Kidney (tissue), 14 donors: ENCODE results near the gene RNF13. TPM values are rescaled to one million over a fixed set of nuclear protein-coding genes. Genes with fewer than 3 reads are reported as not detected.

Source experiments
- DNase-seq, 5 donors: peaks; one replicate each; pipeline ENCODE4 v3.0.0-alpha.2; 2013 to 2020
- FAIRE-seq: peaks from 2 replicates; lab custom pipeline; 2012; peaks lifted over from hg19 to GRCh38; lab: Jason Lieb, UNC
- H3K27ac ChIP-seq, 2 donors: one replicate each; pipeline ENCODE4 v1.7.0; 2013; ENCODE audit warnings: low read depth in 2 of 2, low read length in 2 of 2, inconsistent platforms in 1 of 2
- H3K27me3 ChIP-seq: one replicate; pipeline ENCODE4 v1.7.1; 2013; ENCODE audit warnings: low read length, inconsistent platforms; ENCODE audit not compliant: control insufficient read depth, insufficient read depth
- H3K36me3 ChIP-seq, 3 donors: one replicate each; pipeline versions ENCODE4 v1.7.0 to v1.7.1; 2013; ENCODE audit warnings: low read length in 3 of 3, control low read depth in 1 of 3, inconsistent platforms in 1 of 3; ENCODE audit not compliant: insufficient read depth in 3 of 3, control insufficient read depth in 2 of 3
- H3K4me1 ChIP-seq, 3 donors: one replicate each; pipeline versions ENCODE4 v1.7.0 to v1.7.1; 2013; ENCODE audit warnings: low read length in 3 of 3, inconsistent platforms in 1 of 3, low read depth in 1 of 3; ENCODE audit not compliant: control insufficient read depth in 2 of 3, insufficient read depth in 2 of 3
- H3K4me3 ChIP-seq, 3 donors: one replicate each; pipeline versions ENCODE4 v1.7.0 to v1.8.1; 2013; ENCODE audit warnings: low read length in 3 of 3, control low read depth in 1 of 3, inconsistent platforms in 1 of 3
- H3K9ac ChIP-seq, 3 donors: one replicate each; pipeline versions ENCODE4 v1.7.0 to v1.7.1; 2013; ENCODE audit warnings: low read length in 3 of 3, control low read depth in 1 of 3, inconsistent platforms in 1 of 3
- H3K9me3 ChIP-seq, 3 donors: one replicate each; pipeline versions ENCODE4 v1.7.0 to v1.7.1; 2013; ENCODE audit warnings: low read length in 3 of 3, control low read depth in 1 of 3, inconsistent platforms in 1 of 3; ENCODE audit not compliant: control insufficient read depth in 2 of 3, insufficient read depth in 1 of 3
- intact Hi-C: fragments of 100-400 bp; cut with DNase I; formaldehyde crosslinking; loops from one replicate; pipeline ENCODE4 v1.11.1; 2022
- polyA plus RNA-seq: library from polyadenylated mRNA; stranded (reverse); fragments of 350-450 nt; fragmentation: Illumina TruSeq; extraction: RNeasy Lipid Tissue Mini Kit (QIAGEN cat#74804); gene quantifications from one replicate; pipeline ENCODE4 v1.2.3, GENCODE V29; 2014; ENCODE audit warnings: low read depth, low replicate concordance; ENCODE audit not compliant: insufficient read depth
- total RNA-seq: library from RNA; stranded (reverse); fragmentation: NEBNext Ultra II Directional; extraction: Animal tissue kit (Norgen Biotek cat#: 25700); gene quantifications from one replicate; pipeline ENCODE4 v1.2.1, GENCODE V29; 2021
- TF ChIP-seq, protein P1 (sequence below): IDR thresholded peaks from 3 replicates; pipeline ENCODE4 v1.5.1; 2012; ENCODE audit warnings: mild to moderate bottlenecking, moderate library complexity, borderline replicate concordance; ENCODE audit not compliant: insufficient read depth; ENCODE audit errors: extremely low read depth
- donor health status: control.
- donor health status: control.
- donor health status: control.
- donor health status: control.
- donor health status: control.
- donor health status: DM: yes; HTN: yes; CAD: no.
- donor health status: Normal renal cell carcinoma (clear cell type).

The RNF13 gene
- total and polyA plus RNA-seq, 2 donors from 2014 or later = 54.1 to 87.1 TPM

DNA sequence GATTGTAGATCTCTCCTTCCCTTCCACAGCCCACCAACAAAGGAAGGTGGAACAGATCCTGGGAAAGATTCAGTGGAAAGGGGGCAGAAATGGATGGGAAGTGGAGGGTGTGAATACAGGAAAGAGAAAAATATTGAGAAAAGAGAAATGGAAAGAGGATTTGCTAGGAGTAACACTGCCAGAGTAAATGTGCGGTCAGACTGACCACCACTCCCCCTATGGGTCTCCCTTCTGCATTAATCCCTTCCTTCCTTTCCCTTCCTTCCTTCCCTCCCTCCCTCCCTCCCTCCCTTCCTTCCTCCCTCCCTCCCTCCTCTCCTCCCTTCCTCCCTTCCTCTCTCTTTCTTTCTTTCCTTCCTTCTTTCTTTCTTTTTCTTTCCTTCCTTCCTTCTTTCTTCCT, 48.7 kb upstream of the RNF13 start:
- H3K9me3 ChIP-seq = no peaks in the 10 kb centered on the region
- no peak for DNase-seq
- H3K27me3 ChIP-seq = peaks cover 4% of the 10 kb centered on the region
- intact Hi-C loops = no loop called here
- H3K9ac ChIP-seq = no peak overlapping the region
- no peaks in the 10 kb centered on the region for H3K4me1 ChIP-seq
- TF ChIP-seq, protein P1, sequence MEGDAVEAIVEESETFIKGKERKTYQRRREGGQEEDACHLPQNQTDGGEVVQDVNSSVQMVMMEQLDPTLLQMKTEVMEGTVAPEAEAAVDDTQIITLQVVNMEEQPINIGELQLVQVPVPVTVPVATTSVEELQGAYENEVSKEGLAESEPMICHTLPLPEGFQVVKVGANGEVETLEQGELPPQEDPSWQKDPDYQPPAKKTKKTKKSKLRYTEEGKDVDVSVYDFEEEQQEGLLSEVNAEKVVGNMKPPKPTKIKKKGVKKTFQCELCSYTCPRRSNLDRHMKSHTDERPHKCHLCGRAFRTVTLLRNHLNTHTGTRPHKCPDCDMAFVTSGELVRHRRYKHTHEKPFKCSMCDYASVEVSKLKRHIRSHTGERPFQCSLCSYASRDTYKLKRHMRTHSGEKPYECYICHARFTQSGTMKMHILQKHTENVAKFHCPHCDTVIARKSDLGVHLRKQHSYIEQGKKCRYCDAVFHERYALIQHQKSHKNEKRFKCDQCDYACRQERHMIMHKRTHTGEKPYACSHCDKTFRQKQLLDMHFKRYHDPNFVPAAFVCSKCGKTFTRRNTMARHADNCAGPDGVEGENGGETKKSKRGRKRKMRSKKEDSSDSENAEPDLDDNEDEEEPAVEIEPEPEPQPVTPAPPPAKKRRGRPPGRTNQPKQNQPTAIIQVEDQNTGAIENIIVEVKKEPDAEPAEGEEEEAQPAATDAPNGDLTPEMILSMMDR = no peak
- FAIRE-seq = no peak
- H3K27ac ChIP-seq = no peak overlapping the region
- H3K36me3 ChIP-seq = no peaks in the 10 kb centered on the region
- H3K4me3 ChIP-seq = no peak overlapping the region

DNA sequence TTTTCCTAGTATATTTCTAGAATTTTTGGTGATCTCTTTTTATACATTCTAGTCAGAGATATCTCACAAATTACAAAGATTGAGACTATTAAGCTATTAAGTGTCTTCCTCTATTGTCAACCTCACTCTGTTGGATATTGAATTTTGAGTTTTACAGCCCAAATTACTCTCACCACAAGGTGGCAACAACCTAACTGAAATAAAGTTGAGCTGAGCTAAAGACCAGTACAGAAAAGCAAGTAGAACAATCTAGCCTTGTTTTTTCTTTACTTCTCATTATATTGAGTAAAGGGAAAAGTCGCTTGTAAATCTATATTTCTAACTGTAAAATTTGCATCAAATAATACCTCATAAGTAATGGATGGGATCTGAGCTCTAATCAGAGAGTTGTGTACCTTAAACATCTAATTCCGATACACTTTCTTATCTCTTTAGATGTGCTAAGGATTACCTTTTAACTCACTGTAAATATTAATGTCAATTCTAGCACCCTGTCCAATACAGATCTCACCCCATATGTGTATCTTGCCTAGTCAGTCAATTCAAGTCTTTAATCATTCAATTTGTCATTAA, 47.2 kb upstream of the RNF13 start:
- Histone ChIP-seq H3K27ac (no peak overlapping the region), H3K36me3 (no peaks in the 10 kb centered on the region), H3K9ac (no peak overlapping the region), H3K27me3 (peaks cover 4% of the 10 kb centered on the region), H3K4me3 (no peak overlapping the region), H3K9me3 (no peaks in the 10 kb centered on the region), H3K4me1 (no peaks in the 10 kb centered on the region)
- FAIRE-seq (peak; percentile 83), DNase-seq (peak in 2 of 5 donors; percentile 29 to 41)
- TF ChIP-seq, protein P1 = peak; percentile 51
- intact Hi-C loops = no loop called here

DNA sequence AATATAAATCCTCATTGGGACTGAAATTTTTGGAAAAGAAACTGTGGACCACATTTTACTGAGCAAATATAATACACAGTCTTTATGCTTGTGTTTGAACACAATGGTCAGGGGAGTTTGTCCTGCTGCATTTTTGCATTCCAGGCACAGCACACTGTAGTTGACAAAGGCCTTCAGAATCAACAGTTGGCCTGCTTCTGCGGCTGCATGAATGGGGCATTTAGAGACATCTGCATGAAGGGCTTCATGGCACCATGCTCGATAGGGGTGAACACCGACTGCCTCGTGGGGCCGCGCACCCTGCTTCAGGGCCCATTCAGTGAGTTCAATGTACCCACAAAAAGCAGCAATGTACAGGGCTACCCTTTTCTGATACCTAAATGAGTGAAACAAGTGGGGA, 45.3 kb upstream of the RNF13 start:
- TF ChIP-seq, protein P1 = no peak
- no peaks in the 10 kb centered on the region for H3K36me3 ChIP-seq
- no peak overlapping the region for H3K4me3 ChIP-seq
- DNase-seq = no peak
- H3K9ac ChIP-seq = no peak overlapping the region
- H3K4me1 ChIP-seq = no peaks in the 10 kb centered on the region
- H3K9me3 ChIP-seq = no peaks in the 10 kb centered on the region
- peaks cover 4% of the 10 kb centered on the region for H3K27me3 ChIP-seq
- H3K27ac ChIP-seq = no peak overlapping the region
- no peak for FAIRE-seq
- intact Hi-C loops = no loop called here

DNA sequence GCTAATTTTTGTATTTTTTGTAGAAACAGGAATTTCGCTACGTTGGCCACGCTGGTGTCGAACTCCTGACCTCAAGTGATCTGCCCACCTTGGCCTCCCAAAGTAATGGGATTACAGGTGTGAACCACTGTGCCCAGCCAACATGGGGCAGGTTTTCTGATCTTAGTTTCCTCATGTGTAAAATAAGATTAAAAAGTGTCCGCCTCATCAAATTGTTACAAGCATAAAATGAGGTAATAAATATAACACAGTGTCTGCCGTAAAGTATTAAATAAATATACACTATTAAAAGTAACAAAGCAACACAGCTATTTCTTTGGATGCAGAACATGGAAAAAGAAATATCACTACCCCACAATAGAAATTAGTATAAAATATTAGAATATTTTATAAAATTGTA, 44.3 kb upstream of the RNF13 start:
- intact Hi-C loops = no loop called here
- no peak overlapping the region for H3K27ac ChIP-seq
- TF ChIP-seq, protein P1 = no peak
- no peak overlapping the region for H3K4me3 ChIP-seq
- peaks cover 2% of the 10 kb centered on the region for H3K27me3 ChIP-seq
- H3K36me3 ChIP-seq = no peaks in the 10 kb centered on the region
- no peak for DNase-seq
- H3K9ac ChIP-seq = no peak overlapping the region
- no peak for FAIRE-seq
- no peaks in the 10 kb centered on the region for H3K9me3 ChIP-seq
- H3K4me1 ChIP-seq = no peaks in the 10 kb centered on the region
